Smooth muscle cell (in vitro differentiated cells): Measurements from ENCODE around the gene GALNT10. TPM values are rescaled to one million over a fixed set of nuclear protein-coding genes. Genes with fewer than 3 reads are reported as not detected.
A peak's percentile ranks its signal among the peaks of the same experiment; 100 is the strongest.

ENCODE experiments used
- DNase-seq: peaks from one replicate; lab custom pipeline; 2025; ENCODE audit not compliant: unreplicated experiment; lab: John Stamatoyannopoulos, UW
- H2AFZ ChIP-seq: fragments of 200-600 bp; sonication (generic); 2 replicates; pipeline ENCODE4 v1.6.0; 2016; ENCODE audit warnings: antibody characterized with exemption, low read depth, mild to moderate bottlenecking
- H3F3A ChIP-seq: fragments of 200-600 bp; sonication (generic); 2 replicates; pipeline ENCODE4 v1.6.0; 2017; ENCODE audit warnings: antibody characterized with exemption, low read depth
- H3K27ac ChIP-seq: fragments of 200-600 bp; sonication (generic); 2 replicates; pipeline ENCODE4 v1.5.1; 2016; ENCODE audit warnings: low read depth, mild to moderate bottlenecking
- H3K27me3 ChIP-seq: fragments of 200-600 bp; sonication (generic); 2 replicates; pipeline ENCODE4 v1.6.1; 2016; ENCODE audit warnings: low read depth, mild to moderate bottlenecking
- H3K36me3 ChIP-seq: fragments of 200-600 bp; sonication (generic); 2 replicates; pipeline ENCODE4 v1.5.1; 2016; ENCODE audit warnings: low read depth
- H3K4me1 ChIP-seq: fragments of 200-600 bp; sonication (generic); 2 replicates; pipeline ENCODE4 v1.5.1; 2016; ENCODE audit warnings: low read depth
- H3K4me2 ChIP-seq: fragments of 200-600 bp; sonication (generic); 2 replicates; pipeline ENCODE4 v1.6.0; 2016; ENCODE audit warnings: mild to moderate bottlenecking
- H3K4me3 ChIP-seq: fragments of 200-600 bp; sonication (generic); 2 replicates; pipeline ENCODE4 v1.5.1; 2016; ENCODE audit warnings: mild to moderate bottlenecking
- H3K79me2 ChIP-seq: fragments of 200-600 bp; sonication (generic); 2 replicates; pipeline ENCODE4 v1.6.0; 2016; ENCODE audit warnings: low read depth, mild to moderate bottlenecking
- H3K9ac ChIP-seq: fragments of 200-600 bp; sonication (generic); 2 replicates; pipeline ENCODE4 v1.6.0; 2016; ENCODE audit warnings: low read depth
- H3K9me3 ChIP-seq: fragments of 200-600 bp; sonication (generic); replicated peaks from 2 replicates; pipeline ENCODE4 v1.5.1; 2016; ENCODE audit warnings: low read depth
- H4K20me1 ChIP-seq: fragments of 200-600 bp; sonication (generic); 2 replicates; pipeline ENCODE4 v1.6.0; 2016; ENCODE audit warnings: low read depth
- CTCF ChIP-seq: fragments of 200-600 bp; sonication (generic); IDR thresholded peaks from 2 replicates; pipeline ENCODE4 v1.5.1; 2017; ENCODE audit warnings: borderline replicate concordance, mild to moderate bottlenecking, antibody characterized with exemption; ENCODE audit not compliant: insufficient read depth, poor library complexity, severe bottlenecking
- WGBS: methylation state at CpG from one replicate; pipeline ENCODE4 v1.1.7; 2016; ENCODE audit warnings: low lambda C conversion rate; 5-methylcytosine and 5-hydroxymethylcytosine counted together
- polyA plus RNA-seq: library from polyadenylated mRNA; unstranded; fragments of >200 nt; fragmentation: Nextera tagmentation; extraction: Ambion mirVana; gene quantifications from 2 replicates; pipeline ENCODE4 v1.2.1, GENCODE V29; 2016
- total RNA-seq: library from RNA; depleted of rRNA; stranded (reverse); fragments of >200 nt; gene quantifications from 2 replicates; pipeline ENCODE4 v1.2.3, GENCODE V29; 2014

GALNT10 gene
- total and polyA plus RNA-seq, 2 experiments from 2014 or later, result 23.6 to 24.6 TPM

GRCh38 chr5:154403776-154404387 lies 213.3 kb downstream of the GALNT10 start:
- WGBS, result 88% methylated on average over 8 of the region's 8 CpGs
- H2AFZ ChIP-seq, result no peak overlapping the region
- no peaks in the 10 kb centered on the region for H3K27me3 ChIP-seq
- H3K4me3 ChIP-seq, result no peak overlapping the region
- no peaks in the 10 kb centered on the region for H3K36me3 ChIP-seq
- no peak overlapping the region for H3K9ac ChIP-seq
- no peaks in the 10 kb centered on the region for H3K9me3 ChIP-seq
- H3K27ac ChIP-seq, result no peak overlapping the region
- H3K4me2 ChIP-seq, result no peak overlapping the region
- no peaks in the 10 kb centered on the region for H3K79me2 ChIP-seq
- H3F3A ChIP-seq, result no peaks in the 10 kb centered on the region
- no peak for TF ChIP-seq CTCF
- no peaks in the 10 kb centered on the region for H4K20me1 ChIP-seq
- H3K4me1 ChIP-seq, result peaks cover 10% of the 10 kb centered on the region
- no peak for DNase-seq

GRCh38 chr5:154405078-154405792 lies 214.7 kb downstream of the GALNT10 start:
- Histone ChIP-seq H3K79me2 (no peaks in the 10 kb centered on the region), H3K4me3 (peak overlapping the region; percentile 46), H3K4me2 (peak overlapping the region; percentile 91), H3K9me3 (no peaks in the 10 kb centered on the region), H3K9ac (no peak overlapping the region), H4K20me1 (no peaks in the 10 kb centered on the region), H3K27me3 (no peaks in the 10 kb centered on the region), H3K4me1 (peaks cover 10% of the 10 kb centered on the region), H3F3A (no peaks in the 10 kb centered on the region), H3K36me3 (no peaks in the 10 kb centered on the region), H2AFZ (peak overlapping the region; percentile 44), H3K27ac (no peak overlapping the region)
- peak; percentile 37 for DNase-seq
- peak; percentile 87 for TF ChIP-seq CTCF
- WGBS, result 18% methylated on average over 37 of the region's 37 CpGs

GRCh38 chr5:154406231-154406630 lies 215.7 kb downstream of the GALNT10 start:
- no peak overlapping the region for H2AFZ ChIP-seq
- H3K36me3 ChIP-seq, result no peaks in the 10 kb centered on the region
- H3K4me3 ChIP-seq, result no peak overlapping the region
- H3K79me2 ChIP-seq, result no peaks in the 10 kb centered on the region
- no peaks in the 10 kb centered on the region for H3K9me3 ChIP-seq
- no peak for TF ChIP-seq CTCF
- no peak overlapping the region for H3K9ac ChIP-seq
- H3F3A ChIP-seq, result no peaks in the 10 kb centered on the region
- H3K4me1 ChIP-seq, result peaks cover 10% of the 10 kb centered on the region
- no peaks in the 10 kb centered on the region for H3K27me3 ChIP-seq
- no peak for DNase-seq
- no peak overlapping the region for H3K27ac ChIP-seq
- H4K20me1 ChIP-seq, result no peaks in the 10 kb centered on the region
- no peak overlapping the region for H3K4me2 ChIP-seq
- WGBS, result 73% methylated on average over 8 of the region's 8 CpGs
